HK-2 (cell line): Measurements from ENCODE around the gene TMEM151A.
A peak's percentile ranks its signal among the peaks of the same experiment; 100 is the strongest.
"Not testable (repeated sequence)": the region's sequence is repeated elsewhere in the genome, so short reads cannot be mapped to it uniquely, and the experiment has no call there.

Experiments
- DNase-seq: peaks from one replicate; pipeline ENCODE4 v3.0.0-alpha.2; 2018; ENCODE audit not compliant: unreplicated experiment

Gene TMEM151A

DNA sequence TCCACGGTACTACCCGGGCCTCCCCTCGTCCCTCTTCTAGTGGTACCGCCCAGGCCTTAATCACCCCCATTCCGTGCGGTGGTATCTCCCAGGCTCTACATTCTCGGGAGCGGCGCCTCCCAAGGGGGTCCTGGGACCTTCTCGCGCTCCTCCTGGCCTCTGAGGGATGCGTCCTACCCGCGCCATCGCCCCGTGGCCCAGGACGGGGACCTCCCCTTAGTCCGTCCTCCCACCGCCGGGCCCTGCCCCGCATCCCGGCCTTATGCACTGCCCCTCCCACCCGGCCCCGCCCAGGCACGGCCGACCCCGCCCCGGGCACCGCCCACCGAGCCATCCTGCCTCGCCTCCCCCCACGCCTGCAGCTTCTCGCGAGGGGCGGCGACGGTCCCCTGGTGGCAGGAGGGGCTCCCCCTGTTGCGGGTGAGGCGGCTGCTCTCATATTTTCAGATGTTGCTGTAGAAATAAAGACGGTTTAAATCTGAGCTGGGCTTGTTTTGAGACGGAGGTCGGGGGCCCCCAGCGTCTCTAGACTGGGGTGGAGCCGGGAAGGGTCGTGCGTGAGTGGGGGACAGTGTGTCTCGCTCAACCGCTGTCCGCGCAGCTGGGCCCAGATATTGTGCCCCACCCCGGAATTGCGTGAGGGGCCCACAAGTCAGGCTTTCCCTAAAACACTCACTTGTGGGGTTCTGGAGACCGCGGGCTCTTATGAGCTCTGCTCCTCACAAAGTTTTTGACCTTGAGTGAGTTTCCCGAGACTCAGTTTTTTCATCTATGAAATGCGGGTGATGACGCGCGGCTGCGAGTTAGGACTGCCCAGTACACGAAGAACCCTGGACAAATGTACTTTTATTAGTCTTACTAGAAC, 24.1 kb upstream of the TMEM151A start:
- DNase-seq = no peak

DNA sequence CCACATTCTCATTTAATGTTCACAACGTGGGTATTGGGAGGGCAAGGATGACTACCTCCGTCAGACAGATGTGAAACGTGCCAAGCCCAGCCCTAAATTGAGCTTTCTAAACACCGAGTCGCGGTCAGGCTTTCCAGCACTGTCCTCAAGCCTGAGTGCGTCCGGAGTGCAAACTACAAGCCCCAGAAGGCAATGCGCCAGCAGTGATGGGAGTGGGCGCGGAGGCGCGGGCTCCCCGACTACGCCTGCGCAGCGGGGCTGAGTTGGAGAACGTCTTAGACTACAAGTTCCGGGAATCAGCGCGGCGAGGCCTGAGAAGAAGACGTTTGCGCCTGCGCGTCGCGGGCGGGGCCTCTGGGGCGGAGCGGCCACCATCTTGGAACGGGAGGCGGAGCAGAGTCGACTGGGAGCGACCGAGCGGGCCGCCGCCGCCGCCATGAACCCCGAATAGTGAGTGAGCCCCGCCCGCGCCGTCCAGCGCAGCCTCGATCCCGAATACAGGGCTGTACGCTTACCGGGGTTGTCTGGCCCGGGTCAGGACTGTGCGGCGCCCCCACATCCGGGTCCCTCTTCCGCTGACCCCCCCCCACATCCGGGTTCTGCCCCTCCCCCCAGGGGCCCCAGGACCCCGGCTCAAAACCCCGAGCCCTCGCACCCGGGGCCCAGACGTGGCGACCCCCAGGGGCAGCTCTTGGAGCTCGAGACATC, 23.3 kb upstream of the TMEM151A start, which contains the start of gene RAB1B:
Gene RAB1B, plus strand, starts transcription at position 396 of the 708 bp plus-strand sequence. Its CDS starts 41 bp downstream, at position 437.
- peak; percentile 97 for DNase-seq

DNA sequence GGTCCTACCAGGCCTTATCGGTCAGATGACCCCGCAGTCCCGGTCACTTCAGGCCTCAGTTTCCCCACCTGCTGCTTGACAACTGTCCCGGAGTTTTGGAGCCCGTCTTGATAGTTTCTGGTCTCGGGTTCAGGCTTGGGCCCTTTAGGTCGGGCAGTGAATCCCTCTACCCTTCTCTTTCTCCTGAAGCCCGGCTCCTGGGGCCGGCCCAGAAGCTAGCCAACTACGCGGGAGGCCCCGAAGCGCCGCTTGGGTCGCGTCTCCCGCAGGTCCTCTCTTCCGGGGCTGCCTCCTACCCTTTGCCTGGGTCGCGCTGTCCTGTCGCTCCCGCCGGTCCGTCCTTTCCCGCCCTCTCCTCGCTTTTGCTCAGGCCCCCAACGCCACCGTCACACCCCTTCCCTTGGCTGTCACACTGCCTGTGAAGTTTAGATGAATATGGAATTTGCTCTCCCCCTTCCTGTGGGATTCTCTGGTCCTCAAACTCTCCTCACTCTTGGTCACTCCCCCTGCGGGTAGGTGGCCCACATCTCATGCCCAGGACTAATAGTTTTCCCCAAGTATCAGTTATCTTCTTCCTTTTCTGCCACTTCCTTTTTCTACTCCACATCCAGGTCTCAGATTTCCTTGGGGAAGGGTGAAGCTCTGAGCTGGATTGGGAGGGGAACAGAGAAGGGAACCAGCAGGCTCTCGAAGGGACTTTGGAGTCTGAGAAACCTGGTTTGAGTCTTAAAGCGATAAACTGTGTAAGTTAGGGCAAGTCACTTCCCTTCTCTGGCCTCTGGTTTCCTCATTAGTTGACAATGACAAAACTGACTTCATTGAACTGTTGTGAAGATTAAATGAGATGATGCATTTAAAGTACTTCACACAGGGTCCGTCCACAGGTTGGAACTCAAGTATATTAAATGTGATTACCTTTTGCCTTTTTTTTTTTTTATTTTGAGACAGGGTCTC, 22.5 kb upstream of the TMEM151A start:
- DNase-seq = no peak

DNA sequence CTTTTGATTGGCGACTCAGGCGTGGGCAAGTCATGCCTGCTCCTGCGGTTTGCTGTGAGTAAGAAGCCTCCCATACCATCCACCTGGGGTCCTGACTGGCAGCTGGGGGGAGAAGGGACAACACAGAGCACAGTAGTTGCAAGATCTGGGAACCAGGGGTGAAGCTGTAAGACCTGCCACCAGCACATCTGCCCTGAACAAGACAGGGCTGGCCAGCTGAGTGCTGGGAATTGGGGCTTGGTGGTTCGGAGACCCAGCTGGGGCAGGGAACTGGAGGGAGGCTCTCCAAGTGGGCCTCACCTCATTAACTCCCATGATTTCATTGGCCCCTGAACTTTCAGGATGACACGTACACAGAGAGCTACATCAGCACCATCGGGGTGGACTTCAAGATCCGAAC, 19.9 kb upstream of the TMEM151A start:
- DNase-seq = no peak

DNA sequence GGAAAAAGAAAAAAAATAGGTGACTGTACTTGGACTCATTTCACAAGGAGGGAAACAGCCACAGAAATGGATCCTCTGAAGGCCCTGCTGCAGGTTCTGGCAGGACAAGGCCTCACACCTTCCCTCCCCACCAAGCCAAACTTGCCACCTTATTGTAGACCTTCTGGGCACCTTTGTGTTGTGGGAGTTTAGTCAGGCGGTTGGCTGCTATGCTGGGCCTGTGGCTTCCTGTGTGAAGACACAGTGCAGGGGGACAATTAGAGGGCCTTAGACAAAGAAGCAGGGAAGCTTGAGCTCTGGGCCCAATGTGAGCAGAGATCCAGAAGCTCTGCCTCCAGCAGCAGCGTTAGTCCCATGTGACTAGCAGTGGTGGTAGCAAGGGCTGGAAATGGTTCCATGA, 19.1 kb upstream of the TMEM151A start:
- DNase-seq = no peak

DNA sequence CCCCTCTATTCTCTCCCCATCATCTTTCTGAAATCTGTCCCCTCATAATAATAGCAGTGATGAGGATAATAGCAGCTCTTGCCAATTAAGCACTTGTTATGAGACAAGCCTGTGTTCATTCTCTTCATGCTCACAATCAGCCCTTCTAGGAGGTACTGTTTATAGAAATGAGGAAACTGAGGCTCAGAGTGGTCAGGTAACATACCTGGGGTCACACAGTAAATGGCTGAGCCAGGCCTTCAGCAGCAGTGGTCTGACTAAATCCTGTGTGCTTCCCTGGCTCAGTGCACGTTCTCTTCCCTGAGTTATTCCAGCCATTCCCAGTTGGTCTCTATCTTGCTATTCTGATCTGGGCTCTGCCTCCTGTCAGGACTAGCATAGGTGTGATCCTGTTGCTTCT, 17.5 kb upstream of the TMEM151A start:
- no peak for DNase-seq

DNA sequence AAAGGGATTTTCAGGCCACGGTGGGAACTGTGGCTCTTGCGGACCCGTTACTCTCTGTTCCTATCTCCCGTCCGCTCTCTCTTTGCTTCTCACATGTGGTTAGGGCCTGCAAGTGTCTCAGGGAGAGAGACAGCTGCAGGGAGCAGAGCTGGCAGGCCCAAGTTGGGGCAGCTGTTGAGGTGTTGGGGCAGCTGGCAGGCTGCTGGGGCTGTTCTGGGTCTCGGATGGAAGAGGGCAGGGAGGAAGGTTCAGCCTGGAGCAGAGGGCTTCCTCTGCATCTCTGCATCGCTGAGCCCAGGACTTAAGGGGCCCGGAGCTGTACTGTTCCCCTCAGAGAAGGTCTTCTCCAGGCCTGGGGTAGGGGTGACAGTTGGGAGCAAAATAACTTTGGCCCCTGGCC, 16.3 kb upstream of the TMEM151A start:
- DNase-seq = no peak

DNA sequence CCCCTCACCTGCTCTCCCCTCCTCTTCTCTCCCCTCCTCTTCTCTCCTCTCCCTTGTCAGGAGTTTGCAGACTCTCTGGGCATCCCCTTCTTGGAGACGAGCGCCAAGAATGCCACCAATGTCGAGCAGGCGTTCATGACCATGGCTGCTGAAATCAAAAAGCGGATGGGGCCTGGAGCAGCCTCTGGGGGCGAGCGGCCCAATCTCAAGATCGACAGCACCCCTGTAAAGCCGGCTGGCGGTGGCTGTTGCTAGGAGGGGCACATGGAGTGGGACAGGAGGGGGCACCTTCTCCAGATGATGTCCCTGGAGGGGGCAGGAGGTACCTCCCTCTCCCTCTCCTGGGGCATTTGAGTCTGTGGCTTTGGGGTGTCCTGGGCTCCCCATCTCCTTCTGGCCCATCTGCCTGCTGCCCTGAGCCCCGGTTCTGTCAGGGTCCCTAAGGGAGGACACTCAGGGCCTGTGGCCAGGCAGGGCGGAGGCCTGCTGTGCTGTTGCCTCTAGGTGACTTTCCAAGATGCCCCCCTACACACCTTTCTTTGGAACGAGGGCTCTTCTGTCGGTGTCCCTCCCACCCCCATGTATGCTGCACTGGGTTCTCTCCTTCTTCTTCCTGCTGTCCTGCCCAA, 15.6 kb upstream of the TMEM151A start:
- no peak for DNase-seq

DNA sequence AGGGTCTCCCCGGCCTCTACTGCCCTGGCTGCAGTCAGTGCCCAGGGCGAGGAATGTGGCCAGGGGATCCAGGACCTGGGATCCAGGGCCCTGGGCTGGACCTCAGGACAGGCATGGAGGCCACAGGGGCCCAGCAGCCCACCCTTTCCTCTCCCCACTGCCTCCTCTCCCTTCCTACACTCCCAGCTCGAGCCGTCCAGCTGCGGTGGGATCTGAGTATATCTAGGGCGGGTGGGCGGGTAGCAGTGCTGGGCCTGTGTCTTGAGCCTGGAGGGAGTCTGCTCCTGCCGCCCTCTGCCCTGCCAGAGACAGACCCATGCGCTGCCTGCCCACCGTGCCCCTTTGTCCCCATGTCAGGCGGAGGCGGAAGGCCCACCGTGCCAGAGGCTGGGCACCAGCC, 15.1 kb upstream of the TMEM151A start:
- DNase-seq = not testable (repeated sequence)

DNA sequence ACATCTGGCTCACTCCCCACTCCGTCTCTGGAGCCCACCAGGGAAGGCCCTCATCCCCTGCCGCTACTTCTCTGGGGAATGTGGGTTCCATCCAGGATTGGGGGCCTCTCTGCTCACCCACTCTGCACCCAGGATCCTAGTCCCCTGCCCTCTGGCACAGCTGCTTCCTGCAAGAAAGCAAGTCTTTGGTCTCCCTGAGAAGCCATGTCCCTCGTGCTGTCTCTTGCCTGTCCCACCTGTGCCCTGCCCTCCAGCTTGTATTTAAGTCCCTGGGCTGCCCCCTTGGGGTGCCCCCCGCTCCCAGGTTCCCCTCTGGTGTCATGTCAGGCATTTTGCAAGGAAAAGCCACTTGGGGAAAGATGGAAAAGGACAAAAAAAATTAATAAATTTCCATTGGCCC, 14.6 kb upstream of the TMEM151A start:
- DNase-seq = not testable (repeated sequence)

DNA sequence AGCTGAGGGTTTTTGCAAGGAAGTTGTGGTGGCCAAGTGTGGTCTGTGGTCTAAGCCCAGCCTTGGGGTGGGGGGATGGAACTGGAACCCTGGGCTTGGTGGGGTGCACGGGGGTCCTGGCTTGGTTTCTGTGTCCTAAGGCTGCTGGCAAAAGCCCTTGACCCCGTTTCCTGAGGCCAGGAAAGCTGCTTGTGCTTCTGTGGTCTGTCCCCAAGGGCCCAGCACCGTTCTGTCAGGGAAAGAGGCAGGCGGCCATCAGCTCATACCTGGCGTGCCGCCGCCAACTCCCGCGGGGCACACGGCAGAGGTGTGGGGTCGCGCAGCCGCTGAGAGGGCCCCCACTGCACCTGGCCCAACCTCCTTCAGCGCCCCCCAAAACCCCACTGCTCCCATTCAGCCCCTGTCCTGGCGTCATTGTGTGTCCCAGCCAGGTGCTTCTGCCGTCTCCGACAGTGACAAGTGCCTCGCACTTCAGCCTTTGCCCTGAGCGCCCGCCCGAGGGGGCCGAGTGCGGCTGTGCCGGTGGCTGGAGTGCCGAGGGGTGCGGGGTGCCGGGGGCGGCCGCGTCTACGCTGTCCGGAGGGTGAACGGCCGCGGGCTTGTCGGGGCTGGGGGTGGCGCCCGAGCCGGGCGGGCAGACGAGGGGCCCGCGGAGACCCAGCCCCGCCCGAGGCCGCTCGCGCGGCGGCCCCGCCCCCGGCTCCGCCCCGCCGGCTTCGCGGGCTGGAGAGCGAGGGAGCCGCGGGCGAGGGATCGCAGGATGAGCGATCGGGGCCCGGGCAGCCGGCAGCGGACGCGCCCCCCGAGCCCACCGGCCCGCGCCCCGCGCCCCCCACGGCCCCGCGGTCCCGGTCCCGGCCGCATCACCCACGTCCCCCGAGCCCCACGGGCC, 14.0 kb upstream of the TMEM151A start, which contains the start of gene CNIH2:
Gene CNIH2, plus strand, starts transcription at position 705 of the 892 bp plus-strand sequence. CDS start 282 bp downstream, outside the sequence.
- DNase-seq = no peak

DNA sequence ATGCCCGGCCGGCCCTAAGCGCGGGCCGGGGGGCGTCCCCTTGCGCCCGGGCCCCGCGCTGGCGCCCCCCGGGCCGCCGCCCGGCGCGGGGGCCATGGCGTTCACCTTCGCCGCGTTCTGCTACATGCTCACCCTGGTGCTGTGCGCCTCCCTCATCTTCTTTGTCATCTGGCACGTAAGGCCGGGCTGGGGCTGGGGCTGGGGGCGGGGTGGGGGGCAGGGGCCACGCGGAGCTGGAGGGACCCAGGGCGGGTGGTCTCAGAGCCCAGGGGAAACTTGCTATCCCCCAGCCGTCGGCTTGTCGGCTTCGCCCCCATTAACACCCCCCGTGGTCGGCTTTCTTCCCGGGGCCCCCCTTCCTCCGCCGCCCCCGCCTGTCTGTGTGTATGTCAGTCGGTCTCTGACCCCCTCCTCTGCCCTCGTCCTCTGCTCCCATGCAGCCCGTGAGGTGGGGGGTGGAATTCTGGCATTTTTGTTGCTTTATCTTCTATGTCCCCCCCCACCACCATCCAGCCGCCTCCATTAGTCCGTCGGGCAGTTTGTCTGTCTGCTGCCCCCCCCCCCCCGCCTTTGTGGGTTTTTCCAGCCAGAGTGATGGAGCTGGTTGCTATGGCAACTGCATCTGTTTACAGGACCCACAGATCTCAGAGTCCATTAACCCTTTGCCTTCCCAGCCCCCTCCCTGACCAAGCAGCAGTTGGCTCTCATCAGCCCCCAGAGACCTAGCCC, 13.2 kb upstream of the TMEM151A start:
- no peak for DNase-seq

DNA sequence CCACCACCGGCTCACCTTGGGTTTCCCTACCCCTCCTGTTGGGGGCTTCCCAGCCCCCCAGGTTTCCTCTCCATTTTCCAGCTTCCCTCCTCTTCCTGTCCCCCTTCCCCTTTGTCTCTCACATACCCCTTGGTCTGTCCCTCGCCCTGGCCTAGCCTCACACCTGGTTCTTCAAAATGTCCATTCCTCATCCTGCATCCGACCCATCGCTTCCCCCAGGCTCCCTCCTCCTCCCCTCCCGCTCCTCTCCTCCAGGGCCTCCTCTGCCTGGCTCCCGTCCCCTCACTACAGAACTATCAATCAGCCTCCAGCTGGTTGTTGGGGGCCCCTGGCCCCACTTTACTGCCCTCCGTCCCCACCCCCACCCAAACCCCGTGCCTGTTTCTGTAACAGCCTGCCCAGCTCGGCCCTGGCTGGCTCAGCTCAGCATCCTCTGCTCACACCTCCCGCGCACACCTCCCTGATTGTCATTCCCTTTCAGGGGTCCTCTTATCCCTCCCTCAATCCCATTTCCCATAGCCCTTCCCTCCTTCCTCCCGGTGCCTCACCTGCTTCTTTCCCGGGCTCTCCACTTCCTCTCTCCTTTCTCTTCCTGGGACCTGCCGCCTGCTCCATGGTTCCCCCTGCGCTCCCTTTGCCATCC, 12.5 kb upstream of the TMEM151A start:
- no peak for DNase-seq

DNA sequence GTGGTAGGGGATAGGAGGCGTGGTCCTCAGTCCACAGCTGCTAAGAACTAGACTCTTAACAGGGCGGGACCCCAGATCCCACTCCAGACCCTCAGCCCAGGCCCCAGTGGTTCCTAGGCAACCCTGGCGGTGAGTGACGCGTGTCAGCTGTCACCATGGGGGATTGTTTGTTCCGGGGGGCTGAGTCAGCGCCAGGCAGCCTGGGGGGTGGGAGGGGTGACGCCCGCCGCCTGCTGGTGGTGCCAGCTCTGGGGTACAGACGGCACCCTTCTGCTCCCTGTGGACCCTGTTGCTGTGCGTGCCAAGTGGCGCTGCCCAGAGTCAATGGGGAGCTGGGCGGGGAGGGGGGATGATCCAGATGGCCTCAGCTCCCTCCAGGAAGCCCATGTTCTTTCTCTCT, 11.3 kb upstream of the TMEM151A start:
- no peak for DNase-seq

DNA sequence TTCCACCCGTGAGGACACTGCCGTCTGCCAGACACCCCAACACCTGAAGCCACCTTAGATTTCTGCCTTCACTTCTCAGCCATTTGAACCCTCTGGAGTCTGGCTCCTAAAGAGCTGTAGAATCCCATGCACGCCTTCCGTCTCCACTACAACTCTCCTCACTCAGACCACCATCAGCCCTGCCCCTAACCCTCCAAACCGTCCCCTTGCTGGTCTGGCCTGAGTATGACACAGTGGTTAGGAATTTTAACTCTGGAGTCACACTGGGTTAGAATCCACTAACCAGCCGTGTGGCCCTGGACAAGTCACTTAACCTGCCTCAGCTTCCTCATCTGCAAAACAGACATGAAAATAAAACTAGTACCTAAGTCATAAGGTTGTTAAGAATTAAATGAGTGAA, 10.7 kb upstream of the TMEM151A start:
- no peak for DNase-seq

DNA sequence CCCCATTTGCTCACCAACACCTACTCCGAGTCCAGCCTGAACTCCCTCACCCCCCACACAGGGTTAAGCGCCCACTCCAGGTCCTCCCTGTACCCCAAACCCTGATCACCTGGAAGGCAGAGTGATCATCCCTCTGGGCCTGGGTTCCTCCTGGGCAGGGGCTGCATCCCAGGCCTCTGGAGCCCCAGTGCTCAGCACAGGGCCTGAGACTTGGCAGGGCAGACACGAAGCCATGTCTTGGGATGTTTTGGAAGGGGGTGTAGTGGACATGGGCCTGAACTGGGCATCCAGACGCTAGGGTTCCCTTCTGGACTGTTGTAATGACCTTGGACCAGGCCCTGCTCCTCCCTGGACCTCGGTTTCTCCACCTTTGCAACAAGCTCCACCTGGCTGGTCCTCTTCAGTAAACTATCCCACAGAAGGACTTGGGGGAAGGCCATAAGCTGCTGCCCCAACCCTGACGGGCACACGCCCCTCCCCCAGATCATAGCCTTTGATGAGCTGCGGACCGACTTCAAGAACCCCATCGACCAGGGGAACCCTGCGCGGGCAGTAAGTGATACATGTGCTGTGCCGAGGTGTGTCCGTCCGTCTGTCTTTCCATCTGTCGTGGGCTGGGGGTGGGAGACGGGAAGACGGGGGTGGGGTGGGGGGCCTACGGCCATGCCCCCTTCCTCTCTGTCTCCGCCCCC, 9.8 kb upstream of the TMEM151A start:
- DNase-seq = no peak

DNA sequence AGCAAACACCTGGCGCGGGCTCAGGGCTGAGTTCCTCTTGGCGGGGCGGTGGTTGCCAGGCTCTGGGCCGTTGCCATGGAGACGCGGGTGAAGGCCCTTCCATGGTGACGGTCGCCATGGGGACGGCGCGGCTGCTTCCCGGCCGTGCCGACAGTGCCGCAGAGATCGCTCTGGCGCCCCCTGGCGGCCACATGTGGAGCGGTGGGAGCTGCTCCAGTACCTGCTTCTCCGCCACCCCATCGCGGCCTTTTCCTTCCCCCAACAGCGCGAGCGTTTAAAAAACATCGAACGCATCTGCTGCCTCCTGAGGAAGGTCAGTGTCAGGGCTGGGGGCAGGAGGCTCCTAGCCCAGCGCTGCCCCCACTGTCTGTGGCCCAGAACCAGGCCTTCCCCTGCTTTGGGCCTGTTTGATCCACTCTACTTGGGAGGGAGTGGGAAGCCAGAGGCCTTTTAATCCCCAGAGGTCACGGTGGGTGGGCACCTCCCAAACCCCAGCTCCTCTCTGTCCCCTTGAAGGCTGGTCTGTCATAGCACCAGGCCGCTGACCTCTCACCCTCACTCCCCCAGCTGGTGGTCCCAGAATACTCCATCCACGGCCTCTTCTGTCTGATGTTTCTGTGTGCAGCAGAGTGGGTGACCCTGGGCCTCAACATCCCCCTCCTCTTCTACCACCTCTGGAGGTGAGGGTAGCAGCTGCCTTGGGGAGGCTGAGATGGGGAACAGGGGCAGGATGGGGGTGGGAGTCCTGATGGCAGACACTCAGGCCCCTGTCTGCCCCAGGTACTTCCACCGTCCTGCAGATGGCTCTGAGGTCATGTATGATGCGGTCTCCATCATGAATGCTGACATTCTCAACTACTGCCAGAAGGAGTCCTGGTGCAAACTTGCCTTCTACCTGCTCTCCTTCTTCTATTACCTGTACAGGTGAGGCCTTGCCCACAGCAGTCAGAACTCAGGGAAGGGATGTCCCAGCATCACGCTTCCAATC, 8.9 kb upstream of the TMEM151A start:
- peak; percentile 92 for DNase-seq
